GM03348 (cell line): ENCODE measurements around the gene KCP.
"Not testable (repeated sequence)": the region's sequence is repeated elsewhere in the genome, so short reads cannot be mapped to it uniquely, and the experiment has no call there.

Experiments
- DNase-seq: peaks from one replicate; pipeline ENCODE4 v3.0.0; 2012; ENCODE audit warnings: low spot score

Gene KCP

GRCh38 chr7:128910569-128910945 is at the start of gene KCP:
Gene KCP, minus strand, starts transcription at chr7:128910709. Its CDS starts 33 bp downstream, at chr7:128910676.
- no peak for DNase-seq

DNA sequence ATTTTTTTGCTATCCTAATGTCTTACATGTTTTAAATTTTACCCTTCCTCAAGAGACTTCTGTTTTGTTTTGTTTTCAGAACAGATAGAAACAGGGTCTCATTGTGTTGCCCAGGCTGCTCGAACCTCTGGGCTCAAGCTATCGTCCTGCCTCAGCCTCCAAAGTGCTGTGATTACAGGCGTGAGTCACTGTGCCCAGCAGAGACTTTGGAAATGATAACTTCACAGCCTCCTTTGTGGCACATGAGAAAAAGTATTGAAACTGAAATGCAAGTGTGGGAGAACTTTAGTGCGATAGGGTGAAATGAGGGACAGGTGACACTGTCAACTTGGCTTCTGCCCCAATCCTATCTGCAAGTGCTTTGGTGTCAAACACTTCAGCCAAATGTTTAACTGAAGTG is 48.8 kb upstream of the KCP start:
- no peak for DNase-seq

- DNase-seq, result no peak
Measured at GRCh38 chr7:128955981-128956380, 45.5 kb upstream of the KCP start.

GRCh38 chr7:128954830-128955802 is 44.6 kb upstream of the KCP start:
- peak; percentile 89 for DNase-seq

- no peak for DNase-seq
Measured at GRCh38 chr7:128954150-128954549, 43.6 kb upstream of the KCP start.

DNA sequence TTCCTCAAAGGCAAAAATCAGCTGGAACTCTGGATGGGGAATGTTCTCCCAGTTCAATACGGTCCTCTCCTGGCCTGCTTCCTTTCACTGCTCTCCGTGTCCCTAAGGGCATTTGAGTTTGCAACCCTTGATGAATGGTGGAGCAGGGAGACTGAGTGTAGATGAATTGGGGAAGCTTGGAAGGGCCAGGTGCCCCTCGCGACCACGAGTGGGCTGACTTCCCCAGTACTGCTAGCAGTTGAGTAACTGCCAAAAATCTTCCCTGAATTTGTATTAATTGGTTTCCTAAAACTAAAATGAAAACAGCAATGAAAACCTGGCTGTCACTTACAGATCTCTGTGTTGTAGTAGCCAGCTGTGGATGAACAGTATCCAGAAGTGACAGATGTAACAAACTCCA is 40.8 kb upstream of the KCP start:
- DNase-seq, result no peak

DNA sequence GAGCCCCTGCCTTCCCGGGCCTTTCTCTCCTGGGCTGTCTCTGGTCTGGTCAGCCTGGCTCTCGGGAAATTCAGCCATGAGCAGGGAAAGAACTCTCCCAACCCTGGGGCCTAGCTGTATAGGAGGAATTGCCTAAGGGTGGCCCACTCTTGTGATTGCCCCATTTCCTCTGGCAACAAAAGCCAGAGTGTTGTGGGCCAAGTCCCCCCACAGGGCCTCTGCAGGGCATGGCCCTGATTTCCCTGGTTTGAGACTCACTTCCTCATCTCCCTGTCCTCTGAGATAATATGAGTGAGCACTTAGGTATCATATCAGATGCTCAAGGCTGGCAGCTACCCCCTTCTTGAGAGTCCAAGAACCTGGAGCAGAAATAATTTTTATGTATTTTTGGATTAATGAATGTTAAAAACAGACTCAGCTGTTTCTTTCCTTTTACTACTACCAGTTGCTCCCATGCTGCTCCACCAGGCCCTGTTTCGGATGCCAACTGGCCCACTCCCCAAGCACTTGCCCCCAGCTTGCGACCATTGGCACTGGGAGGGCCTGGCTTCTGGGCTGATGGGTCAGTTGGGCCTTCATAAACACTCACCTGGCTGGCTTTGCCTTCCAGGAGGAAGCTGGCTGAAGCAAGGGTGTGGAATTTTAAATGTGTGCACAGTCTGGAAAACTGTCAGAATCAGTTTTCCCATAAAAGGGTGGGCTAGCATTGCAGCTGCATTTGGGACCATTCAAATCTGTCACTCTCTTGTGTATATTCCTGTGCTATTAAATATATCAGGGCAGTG is 38.7 kb upstream of the KCP start:
- no peak for DNase-seq

GRCh38 chr7:128948312-128948973 is 37.9 kb upstream of the KCP start:
- no peak for DNase-seq

- DNase-seq, result no peak
Measured at GRCh38 chr7:128947854-128948253, 37.3 kb upstream of the KCP start.

DNA sequence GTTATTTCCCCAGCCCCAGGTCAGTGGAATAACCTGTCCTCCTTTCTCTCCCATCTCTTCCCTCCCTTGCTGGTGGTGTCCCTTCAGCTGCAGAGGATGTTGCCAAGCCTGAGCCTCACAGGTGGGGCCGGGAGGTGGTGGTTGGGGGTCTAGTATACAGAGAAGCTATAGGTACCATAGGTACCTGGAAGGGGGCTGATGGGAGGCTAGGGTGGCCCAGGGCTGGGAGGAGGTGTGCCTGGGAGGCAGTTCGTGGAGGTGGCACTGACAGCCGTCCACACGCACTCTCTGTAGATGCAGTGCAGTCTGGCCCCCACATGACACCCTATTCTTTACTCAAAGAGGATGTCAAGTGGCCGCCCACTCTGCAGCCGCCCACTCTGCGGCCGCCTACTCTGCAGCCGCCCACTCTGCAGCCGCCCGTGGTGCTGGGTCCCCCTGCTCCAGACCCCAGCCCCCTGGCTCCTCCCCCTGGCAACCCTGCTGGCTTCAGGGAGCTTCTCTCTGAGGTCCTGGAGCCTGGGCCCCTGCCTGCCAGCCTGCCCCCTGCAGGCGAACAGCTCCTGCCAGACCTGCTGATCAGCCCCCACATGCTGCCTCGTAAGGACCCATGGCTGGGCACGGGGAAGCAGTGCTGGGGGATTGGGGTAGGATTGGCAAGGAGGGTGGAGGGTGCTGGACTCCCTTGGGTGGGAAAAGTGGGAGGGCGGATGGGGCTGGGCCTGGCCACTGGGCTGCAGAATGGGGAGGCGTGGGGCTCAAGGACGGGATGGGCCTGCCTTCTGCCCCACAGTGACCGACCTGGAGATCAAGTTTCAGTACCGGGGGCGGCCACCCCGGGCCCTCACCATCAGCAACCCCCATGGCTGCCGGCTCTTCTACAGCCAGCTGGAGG is 36.7 kb upstream of the KCP start:
- DNase-seq, result no peak

DNA sequence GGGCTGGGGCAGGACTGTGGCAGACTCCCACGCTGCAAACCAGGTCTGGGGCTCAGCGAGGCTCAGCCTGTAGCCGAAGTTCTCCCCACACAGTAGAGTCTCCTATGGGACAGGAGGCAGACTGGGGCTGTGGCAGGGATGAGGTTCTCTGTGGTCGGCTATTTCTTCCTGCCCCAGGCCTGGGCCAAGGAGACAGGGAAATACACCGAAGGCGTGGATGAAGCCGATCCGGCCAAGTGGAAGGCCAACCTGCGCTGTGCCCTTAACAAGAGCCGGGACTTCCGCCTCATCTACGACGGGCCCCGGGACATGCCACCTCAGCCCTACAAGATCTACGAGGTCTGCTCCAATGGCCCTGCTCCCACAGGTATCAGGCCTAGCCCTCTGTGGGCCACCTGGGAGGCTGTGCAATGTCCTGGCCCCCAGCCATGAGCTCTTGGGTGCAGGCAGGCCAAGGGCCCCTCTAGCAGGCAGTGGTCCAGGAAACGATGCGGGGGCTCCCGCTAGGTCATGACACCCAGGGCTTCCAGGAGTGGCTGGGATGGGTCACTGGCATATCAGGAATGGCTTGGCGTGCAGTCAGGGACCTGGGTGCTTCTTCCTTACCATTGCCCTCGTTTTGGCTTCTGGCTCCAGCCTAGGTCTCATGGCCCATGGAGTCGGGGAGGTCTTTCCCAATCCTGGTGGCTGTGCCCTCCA is 35.3 kb upstream of the KCP start:
- DNase-seq, result no peak

DNA sequence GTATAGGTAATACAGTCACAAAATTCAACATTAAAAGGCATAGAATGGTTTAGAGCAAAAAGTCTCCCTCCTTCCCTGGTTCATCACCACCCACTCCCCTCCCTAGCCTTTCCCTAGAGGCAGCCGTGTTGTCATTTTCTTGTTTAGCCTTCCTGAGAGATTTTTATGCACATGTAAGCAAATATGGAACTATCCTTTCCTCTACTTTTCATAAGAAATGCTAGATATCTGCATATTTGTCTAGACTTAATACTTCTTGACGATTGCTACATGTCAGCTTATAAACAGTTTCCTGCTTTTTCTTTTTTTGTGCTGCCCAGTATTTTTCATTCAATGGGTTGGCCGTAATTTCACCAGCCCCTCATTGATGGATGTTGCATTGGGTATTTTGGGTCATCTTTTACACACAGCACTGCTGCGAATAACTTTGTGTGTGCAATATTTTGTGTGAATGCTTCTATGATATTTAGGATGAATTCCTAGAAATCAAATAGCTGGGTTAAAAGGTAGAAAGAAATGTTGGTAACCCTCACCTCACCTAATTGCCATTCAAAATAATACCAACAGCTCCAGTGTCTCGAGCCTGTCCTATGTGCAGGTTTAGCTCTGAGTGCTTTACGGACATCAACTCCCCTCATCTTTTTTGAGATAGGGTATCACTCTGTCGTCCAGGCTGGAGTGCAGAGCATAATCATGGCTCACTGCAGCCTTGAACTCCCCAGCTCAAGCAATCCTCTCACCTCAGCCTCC is 34.2 kb upstream of the KCP start:
- no peak for DNase-seq

DNA sequence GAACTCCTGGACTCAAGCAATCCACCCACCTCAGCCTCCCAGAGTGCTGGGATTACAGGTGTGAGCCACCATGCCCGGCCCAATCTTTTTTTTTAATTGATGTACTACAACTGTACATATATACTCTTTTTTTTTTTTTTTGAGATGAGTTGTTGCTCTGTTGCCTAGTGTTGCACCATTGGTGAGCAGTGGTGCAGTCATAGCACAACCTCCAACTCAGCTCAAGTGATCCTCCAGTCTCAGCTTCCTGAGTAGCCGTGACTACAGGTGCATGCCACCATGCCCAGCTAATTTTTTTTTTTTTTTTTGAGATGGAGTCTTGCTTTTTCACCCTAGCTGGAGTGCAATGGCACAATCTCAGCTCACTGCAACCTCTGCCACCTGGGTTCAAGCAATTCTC is 32.7 kb upstream of the KCP start:
- DNase-seq, result not testable (repeated sequence)

- DNase-seq, result no peak
Measured at GRCh38 chr7:128941946-128942526, 31.5 kb upstream of the KCP start.

DNA sequence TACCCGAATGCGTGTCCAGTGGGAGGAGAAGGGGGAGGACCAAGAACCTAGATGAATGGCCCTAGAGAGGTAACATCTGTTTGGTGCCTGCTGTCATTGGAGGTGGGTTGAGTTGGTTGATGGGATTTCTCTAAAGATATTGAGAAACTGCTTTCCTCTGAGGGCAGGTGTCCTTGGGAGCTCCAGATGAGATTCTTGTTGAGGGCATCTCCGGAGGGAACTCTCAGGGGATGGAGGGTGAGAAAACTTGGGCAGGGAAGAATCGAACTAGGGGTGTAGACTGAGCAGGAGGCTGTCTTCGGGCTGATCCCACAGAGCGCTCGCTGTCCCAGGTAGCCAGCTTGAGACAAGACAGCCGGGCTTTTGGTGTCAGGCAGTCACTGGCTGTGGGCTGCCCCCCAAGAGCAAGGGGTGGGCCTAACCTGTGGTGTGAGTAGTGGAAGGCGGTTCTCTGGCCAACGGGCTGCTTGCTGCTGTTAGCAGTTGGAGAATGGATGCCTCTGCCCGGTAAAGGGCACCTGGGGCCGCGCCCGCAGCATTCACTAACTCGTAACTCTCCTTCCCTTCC is 30.9 kb upstream of the KCP start:
- DNase-seq, result no peak

GRCh38 chr7:128940494-128941322 is 30.2 kb upstream of the KCP start:
- no peak for DNase-seq

GRCh38 chr7:128939861-128940410 is 29.4 kb upstream of the KCP start:
- DNase-seq, result no peak
